MM.1S (cell line): ENCODE measurements around the gene CEMIP2.

ENCODE experiments used
- CTCF ChIP-seq: fragments of 300-600 bp; sonication (generic); IDR thresholded peaks from 2 replicates; pipeline ENCODE4 v1.5.1; 2016; ENCODE audit warnings: antibody characterized with exemption, low read length, mixed read lengths
- EZH2phosphoT487 ChIP-seq: fragments of 300-600 bp; sonication (generic); IDR thresholded peaks from 2 replicates; pipeline ENCODE4 v1.6.1; 2018; ENCODE audit warnings: antibody characterized with exemption, low read length

DNA sequence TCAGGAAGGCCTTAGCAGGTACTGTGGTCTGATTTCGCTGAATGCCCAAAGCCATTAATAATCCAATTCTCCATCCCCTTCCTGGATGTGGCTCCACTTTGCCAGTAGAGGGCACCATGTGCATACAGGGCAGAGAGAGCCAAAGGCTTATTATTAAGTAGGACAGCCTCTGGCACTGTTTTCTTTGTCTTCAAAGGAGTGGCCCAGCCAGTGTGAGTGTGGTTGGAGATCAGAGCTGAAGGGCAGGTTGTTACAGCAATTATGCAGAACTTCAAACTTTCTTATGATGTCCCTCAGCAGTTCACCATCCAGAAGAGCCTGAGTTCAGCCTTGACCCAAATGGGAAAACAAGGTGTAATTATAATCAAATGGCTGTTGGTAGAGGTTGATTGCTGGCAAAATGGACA lies 38.6 kb upstream of the CEMIP2 start:
- TF ChIP-seq EZH2phosphoT487: no peak
- TF ChIP-seq CTCF: peak; percentile 96
